Fibroblast of lung (primary cell): ENCODE data around the gene SLC6A19. TPM values are rescaled to one million over a fixed set of nuclear protein-coding genes. Genes with fewer than 3 reads are reported as not detected.

Experiments
- DNase-seq, 2 donors: peaks; one replicate each; pipeline versions ENCODE4 v3.0.0 to v3.0.0-alpha.2; 2010; ENCODE audit warnings: low read depth in 2 of 2
- H2AFZ ChIP-seq: 2 replicates; pipeline ENCODE4 v1.5.1; 2012; ENCODE audit warnings: low read length, control low read depth, inconsistent platforms
- H3K27ac ChIP-seq: 2 replicates; pipeline ENCODE4 v1.5.1; 2011; ENCODE audit warnings: low read length, control low read depth; ENCODE audit not compliant: insufficient read depth
- H3K27me3 ChIP-seq: 2 replicates; pipeline ENCODE4 v1.5.1; 2011; ENCODE audit warnings: mild to moderate bottlenecking, low read length; ENCODE audit not compliant: control insufficient read depth, insufficient read depth
- H3K36me3 ChIP-seq: 2 replicates; pipeline ENCODE4 v1.5.1; 2011; ENCODE audit warnings: low read length; ENCODE audit not compliant: control insufficient read depth, insufficient read depth
- H3K4me1 ChIP-seq: 2 replicates; pipeline ENCODE4 v1.5.1; 2011; ENCODE audit warnings: low read length; ENCODE audit not compliant: control insufficient read depth, insufficient read depth; ENCODE audit errors: extremely low read depth
- H3K4me2 ChIP-seq: 2 replicates; pipeline ENCODE4 v1.5.1; 2011; ENCODE audit warnings: low read length, control low read depth; ENCODE audit not compliant: insufficient read depth; ENCODE audit errors: extremely low read depth
- H3K4me3 ChIP-seq, 4 experiments: fragments of 200-600 bp in 1 of 4; sonication (generic) in 1 of 4; replicated peaks in 1 of 4; 2 replicates each; pipeline ENCODE4 v1.5.1; 2011 to 2016; ENCODE audit warnings: low read length in 4 of 4, low read depth in 3 of 4, mild to moderate bottlenecking in 3 of 4, control low read depth in 2 of 4, inconsistent platforms in 1 of 4, mixed read lengths in 1 of 4; ENCODE audit not compliant: insufficient read depth in 1 of 4; ENCODE audit errors: control extremely low read depth in 1 of 4
- H3K79me2 ChIP-seq: 2 replicates; pipeline ENCODE4 v1.5.1; 2012; ENCODE audit warnings: mild to moderate bottlenecking, low read length, inconsistent platforms; ENCODE audit not compliant: control insufficient read depth, insufficient read depth
- H3K9ac ChIP-seq: 2 replicates; pipeline ENCODE4 v1.5.1; 2011; ENCODE audit warnings: mild to moderate bottlenecking, low read length, control low read depth; ENCODE audit not compliant: insufficient read depth
- H3K9me3 ChIP-seq: 2 replicates; pipeline ENCODE4 v1.5.1; 2012; ENCODE audit warnings: low read depth, low read length; ENCODE audit not compliant: control insufficient read depth, insufficient read depth
- H4K20me1 ChIP-seq: 2 replicates; pipeline ENCODE4 v1.5.1; 2011; ENCODE audit warnings: low read length; ENCODE audit not compliant: control insufficient read depth, insufficient read depth; ENCODE audit errors: extremely low read depth
- CTCF ChIP-seq, 2 donors: IDR thresholded peaks in 1 of 2; conservative IDR thresholded peaks in 1 of 2; 1 replicate in 1 of 2; 2 replicates in 1 of 2; pipeline ENCODE4 v1.5.1; 2011 to 2012; ENCODE audit warnings: low read length in 2 of 2, control low read depth in 1 of 2, inconsistent platforms in 1 of 2, low read depth in 1 of 2, mild to moderate bottlenecking in 1 of 2
- EZH2 ChIP-seq: IDR thresholded peaks from 2 replicates; pipeline ENCODE4 v1.5.1; 2012; ENCODE audit warnings: low read length, control low read depth, mild to moderate bottlenecking; ENCODE audit errors: missing control alignments
- polyA minus RNA-seq: library from RNA; depleted of rRNA, polyadenylated mRNA; stranded (reverse); fragments of >200 nt; gene quantifications from 2 replicates; pipeline ENCODE4 v1.2.3, GENCODE V29; 2011; ENCODE audit warnings: low replicate concordance
- polyA plus RNA-seq, 2 donors: library from polyadenylated mRNA; depleted of rRNA in 1 of 2; stranded (reverse) in 1 of 2; unstranded in 1 of 2; fragments of >200 nt; gene quantifications; 2 replicates each; pipeline ENCODE4 v1.2.1, GENCODE V29; 2011 to 2012; ENCODE audit warnings: missing spikeins in 1 of 2
- total RNA-seq: library from RNA; depleted of rRNA; stranded (reverse); fragments of >200 nt; gene quantifications from 2 replicates; pipeline ENCODE4 v1.2.1, GENCODE V29; 2014

SLC6A19 gene
- total RNA-seq (not detected in 2 replicates), polyA plus RNA-seq (not detected in 2 replicates), polyA minus RNA-seq (not detected in 2 replicates)
- not detected in 2 replicates for polyA plus RNA-seq (2012)

- TF ChIP-seq CTCF (conservative IDR thresholded peaks at IDR 0.05 in 1 of 2, IDR thresholded peaks at IDR 0.05 in 1 of 2; ENCODE audit: low read depth in 1 of 2, low read length in 2 of 2) (no peak), EZH2 (no peak)
- no peak for DNase-seq
- H2AFZ ChIP-seq = no peak within 1 kb of the TSS
- H3K27me3 ChIP-seq = no peaks in the 10 kb centered on the region
- H3K4me2 ChIP-seq = no peak within 1 kb of the TSS
- H3K9ac ChIP-seq = no peak within 1 kb of the TSS
- no peak within 1 kb of the TSS for H3K4me3 ChIP-seq
- H3K36me3 ChIP-seq = no peaks in the 10 kb centered on the region
- H3K27ac ChIP-seq = no peak within 1 kb of the TSS
- H4K20me1 ChIP-seq = no peaks in the 10 kb centered on the region
- H3K9me3 ChIP-seq = no peaks in the 10 kb centered on the region
- no peaks in the 10 kb centered on the region for H3K79me2 ChIP-seq
- H3K4me1 ChIP-seq = no peaks in the 10 kb centered on the region
Observed at GRCh38 chr5:1201327-1202025, at the start of gene SLC6A19. Gene SLC6A19, plus strand, starts transcription at chr5:1201595. Its CDS starts 56 bp downstream, at chr5:1201651.

GRCh38 chr5:1152156-1152555 is 49.2 kb upstream of the SLC6A19 start:
- no peaks in the 10 kb centered on the region for H3K79me2 ChIP-seq
- H2AFZ ChIP-seq = no peak overlapping the region
- TF ChIP-seq EZH2 = no peak
- no peak for TF ChIP-seq CTCF (conservative IDR thresholded peaks at IDR 0.05 in 1 of 2, IDR thresholded peaks at IDR 0.05 in 1 of 2; ENCODE audit: low read depth in 1 of 2, low read length in 2 of 2)
- no peaks in the 10 kb centered on the region for H3K36me3 ChIP-seq
- H3K9ac ChIP-seq = no peak overlapping the region
- DNase-seq = no peak
- no peaks in the 10 kb centered on the region for H3K4me1 ChIP-seq
- no peaks in the 10 kb centered on the region for H3K9me3 ChIP-seq
- peaks cover 14% of the 10 kb centered on the region for H3K27me3 ChIP-seq
- no peaks in the 10 kb centered on the region for H4K20me1 ChIP-seq
- H3K27ac ChIP-seq = no peak overlapping the region
- H3K4me2 ChIP-seq = no peak overlapping the region
- H3K4me3 ChIP-seq = no peak overlapping the region

- Histone ChIP-seq H4K20me1 (no peaks in the 10 kb centered on the region), H3K4me2 (no peak overlapping the region), H3K9ac (no peak overlapping the region), H3K36me3 (no peaks in the 10 kb centered on the region), H3K4me3 (no peak overlapping the region), H3K27me3 (peaks cover 14% of the 10 kb centered on the region), H2AFZ (no peak overlapping the region), H3K27ac (no peak overlapping the region), H3K4me1 (no peaks in the 10 kb centered on the region), H3K79me2 (no peaks in the 10 kb centered on the region), H3K9me3 (no peaks in the 10 kb centered on the region)
- TF ChIP-seq CTCF (conservative IDR thresholded peaks at IDR 0.05 in 1 of 2, IDR thresholded peaks at IDR 0.05 in 1 of 2; ENCODE audit: low read depth in 1 of 2, low read length in 2 of 2) (no peak), EZH2 (no peak)
- DNase-seq = no peak
Observed at GRCh38 chr5:1152771-1153282, 48.6 kb upstream of the SLC6A19 start.
